Kidney (tissue), 14 donors: ENCODE measurements around the gene IFFO2. TPM values are rescaled to one million over a fixed set of nuclear protein-coding genes. Genes with fewer than 3 reads are reported as not detected.
A peak's percentile ranks its signal among the peaks of the same experiment; 100 is the strongest.

Source experiments
- DNase-seq, 5 donors: peaks; one replicate each; pipeline ENCODE4 v3.0.0-alpha.2; 2013 to 2020
- FAIRE-seq: peaks from 2 replicates; lab custom pipeline; 2012; peaks lifted over from hg19 to GRCh38; lab: Jason Lieb, UNC
- H3K27ac ChIP-seq, 2 donors: one replicate each; pipeline ENCODE4 v1.7.0; 2013; ENCODE audit warnings: low read depth in 2 of 2, low read length in 2 of 2, inconsistent platforms in 1 of 2
- H3K27me3 ChIP-seq: one replicate; pipeline ENCODE4 v1.7.1; 2013; ENCODE audit warnings: low read length, inconsistent platforms; ENCODE audit not compliant: control insufficient read depth, insufficient read depth
- H3K36me3 ChIP-seq, 3 donors: one replicate each; pipeline versions ENCODE4 v1.7.0 to v1.7.1; 2013; ENCODE audit warnings: low read length in 3 of 3, control low read depth in 1 of 3, inconsistent platforms in 1 of 3; ENCODE audit not compliant: insufficient read depth in 3 of 3, control insufficient read depth in 2 of 3
- H3K4me1 ChIP-seq, 3 donors: one replicate each; pipeline versions ENCODE4 v1.7.0 to v1.7.1; 2013; ENCODE audit warnings: low read length in 3 of 3, inconsistent platforms in 1 of 3, low read depth in 1 of 3; ENCODE audit not compliant: control insufficient read depth in 2 of 3, insufficient read depth in 2 of 3
- H3K4me3 ChIP-seq, 3 donors: one replicate each; pipeline versions ENCODE4 v1.7.0 to v1.8.1; 2013; ENCODE audit warnings: low read length in 3 of 3, control low read depth in 1 of 3, inconsistent platforms in 1 of 3
- H3K9ac ChIP-seq, 3 donors: one replicate each; pipeline versions ENCODE4 v1.7.0 to v1.7.1; 2013; ENCODE audit warnings: low read length in 3 of 3, control low read depth in 1 of 3, inconsistent platforms in 1 of 3
- H3K9me3 ChIP-seq, 3 donors: one replicate each; pipeline versions ENCODE4 v1.7.0 to v1.7.1; 2013; ENCODE audit warnings: low read length in 3 of 3, control low read depth in 1 of 3, inconsistent platforms in 1 of 3; ENCODE audit not compliant: control insufficient read depth in 2 of 3, insufficient read depth in 1 of 3
- intact Hi-C: fragments of 100-400 bp; cut with DNase I; formaldehyde crosslinking; loops from one replicate; pipeline ENCODE4 v1.11.1; 2022
- polyA plus RNA-seq: library from polyadenylated mRNA; stranded (reverse); fragments of 350-450 nt; fragmentation: Illumina TruSeq; extraction: RNeasy Lipid Tissue Mini Kit (QIAGEN cat#74804); gene quantifications from one replicate; pipeline ENCODE4 v1.2.3, GENCODE V29; 2014; ENCODE audit warnings: low read depth, low replicate concordance; ENCODE audit not compliant: insufficient read depth
- total RNA-seq: library from RNA; stranded (reverse); fragmentation: NEBNext Ultra II Directional; extraction: Animal tissue kit (Norgen Biotek cat#: 25700); gene quantifications from one replicate; pipeline ENCODE4 v1.2.1, GENCODE V29; 2021
- TF ChIP-seq, protein P1 (sequence below): IDR thresholded peaks from 3 replicates; pipeline ENCODE4 v1.5.1; 2012; ENCODE audit warnings: mild to moderate bottlenecking, moderate library complexity, borderline replicate concordance; ENCODE audit not compliant: insufficient read depth; ENCODE audit errors: extremely low read depth
- donor health status: control.
- donor health status: control.
- donor health status: control.
- donor health status: control.
- donor health status: control.
- donor health status: DM: yes; HTN: yes; CAD: no.
- donor health status: Normal renal cell carcinoma (clear cell type).

IFFO2 gene
- total and polyA plus RNA-seq, 2 donors from 2014 or later = 7.5 to 23.1 TPM

DNA sequence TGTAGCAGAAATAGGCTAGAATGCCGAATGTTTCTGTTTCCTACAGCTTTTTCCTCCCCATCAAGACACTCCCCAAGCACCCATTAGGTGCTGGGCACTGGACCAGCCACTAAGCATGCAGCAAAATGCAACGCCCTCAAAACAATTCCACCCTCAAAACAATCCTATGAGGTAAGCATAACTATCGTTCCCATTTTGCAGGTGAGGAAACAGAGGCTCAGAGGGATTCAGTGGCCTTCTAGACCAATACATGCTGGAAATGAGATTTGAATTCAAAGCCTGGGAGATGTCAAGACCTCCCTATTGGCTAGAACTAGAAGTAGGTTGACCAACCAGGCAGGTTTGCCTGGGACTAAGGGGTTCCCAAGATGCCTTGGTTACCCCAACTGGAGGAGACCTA lies 43.9 kb downstream of the IFFO2 start:
- Histone ChIP-seq H3K27ac (peak overlapping the region in 1 of 2 donors; percentile 24), H3K4me1 (peaks cover 0 to 12% (median 9%) of the 10 kb centered on the region in 3 donors), H3K9ac (peak overlapping the region in 1 of 3 donors; percentile 56), H3K4me3 (no peak overlapping the region), H3K36me3 (peaks cover 9 to 29% (median 23%) of the 10 kb centered on the region in 3 donors), H3K9me3 (no peaks in the 10 kb centered on the region), H3K27me3 (no peaks in the 10 kb centered on the region)
- FAIRE-seq (no peak), DNase-seq (no peak)
- intact Hi-C loops = loop anchor here (10.0 kb wide), 1 partner anchor 182 kb away; no protein-coding TSS in a partner anchor
- TF ChIP-seq, protein P1, sequence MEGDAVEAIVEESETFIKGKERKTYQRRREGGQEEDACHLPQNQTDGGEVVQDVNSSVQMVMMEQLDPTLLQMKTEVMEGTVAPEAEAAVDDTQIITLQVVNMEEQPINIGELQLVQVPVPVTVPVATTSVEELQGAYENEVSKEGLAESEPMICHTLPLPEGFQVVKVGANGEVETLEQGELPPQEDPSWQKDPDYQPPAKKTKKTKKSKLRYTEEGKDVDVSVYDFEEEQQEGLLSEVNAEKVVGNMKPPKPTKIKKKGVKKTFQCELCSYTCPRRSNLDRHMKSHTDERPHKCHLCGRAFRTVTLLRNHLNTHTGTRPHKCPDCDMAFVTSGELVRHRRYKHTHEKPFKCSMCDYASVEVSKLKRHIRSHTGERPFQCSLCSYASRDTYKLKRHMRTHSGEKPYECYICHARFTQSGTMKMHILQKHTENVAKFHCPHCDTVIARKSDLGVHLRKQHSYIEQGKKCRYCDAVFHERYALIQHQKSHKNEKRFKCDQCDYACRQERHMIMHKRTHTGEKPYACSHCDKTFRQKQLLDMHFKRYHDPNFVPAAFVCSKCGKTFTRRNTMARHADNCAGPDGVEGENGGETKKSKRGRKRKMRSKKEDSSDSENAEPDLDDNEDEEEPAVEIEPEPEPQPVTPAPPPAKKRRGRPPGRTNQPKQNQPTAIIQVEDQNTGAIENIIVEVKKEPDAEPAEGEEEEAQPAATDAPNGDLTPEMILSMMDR = no peak

DNA sequence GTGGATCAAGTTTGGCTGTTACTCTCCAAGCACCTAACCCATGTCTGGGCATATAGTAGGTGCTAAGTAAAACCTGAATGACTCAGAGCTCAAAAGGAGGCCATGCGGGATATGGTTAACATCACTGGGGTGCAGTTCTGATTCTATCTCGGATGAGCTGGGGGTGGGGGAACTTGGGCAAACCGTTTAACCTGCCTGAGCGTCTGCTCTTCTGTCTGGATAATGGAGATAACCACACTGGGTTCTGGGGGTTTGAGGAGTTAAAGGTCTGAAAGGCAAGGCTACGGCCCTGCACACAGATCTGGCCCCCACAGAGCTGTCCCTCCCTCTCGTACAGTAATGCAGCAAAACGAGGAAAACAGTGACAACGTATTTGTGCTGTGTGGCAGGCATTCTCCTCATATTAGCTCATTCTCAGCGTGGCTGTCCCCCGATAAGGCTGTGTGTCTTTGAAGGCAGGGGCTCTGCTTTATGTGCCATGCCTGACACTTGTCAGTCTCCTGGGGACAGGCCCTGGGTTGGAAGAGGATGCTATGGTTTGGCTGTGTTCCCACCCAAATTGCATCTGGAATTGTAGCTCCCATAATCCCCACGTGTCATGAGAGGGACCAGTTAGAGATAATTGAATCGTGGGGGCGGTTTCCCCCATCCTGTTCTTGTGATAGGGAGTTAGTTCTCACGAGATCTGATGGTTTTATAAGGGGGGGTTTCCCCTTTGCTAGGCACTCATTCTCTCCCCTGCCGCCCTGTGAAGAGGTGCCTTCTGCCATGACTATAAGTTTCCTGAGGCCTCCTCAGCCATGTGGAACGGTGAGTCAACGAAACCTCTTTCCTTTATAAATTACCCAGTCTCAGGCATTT lies 47.3 kb downstream of the IFFO2 start:
- no peak overlapping the region for H3K27ac ChIP-seq

DNA sequence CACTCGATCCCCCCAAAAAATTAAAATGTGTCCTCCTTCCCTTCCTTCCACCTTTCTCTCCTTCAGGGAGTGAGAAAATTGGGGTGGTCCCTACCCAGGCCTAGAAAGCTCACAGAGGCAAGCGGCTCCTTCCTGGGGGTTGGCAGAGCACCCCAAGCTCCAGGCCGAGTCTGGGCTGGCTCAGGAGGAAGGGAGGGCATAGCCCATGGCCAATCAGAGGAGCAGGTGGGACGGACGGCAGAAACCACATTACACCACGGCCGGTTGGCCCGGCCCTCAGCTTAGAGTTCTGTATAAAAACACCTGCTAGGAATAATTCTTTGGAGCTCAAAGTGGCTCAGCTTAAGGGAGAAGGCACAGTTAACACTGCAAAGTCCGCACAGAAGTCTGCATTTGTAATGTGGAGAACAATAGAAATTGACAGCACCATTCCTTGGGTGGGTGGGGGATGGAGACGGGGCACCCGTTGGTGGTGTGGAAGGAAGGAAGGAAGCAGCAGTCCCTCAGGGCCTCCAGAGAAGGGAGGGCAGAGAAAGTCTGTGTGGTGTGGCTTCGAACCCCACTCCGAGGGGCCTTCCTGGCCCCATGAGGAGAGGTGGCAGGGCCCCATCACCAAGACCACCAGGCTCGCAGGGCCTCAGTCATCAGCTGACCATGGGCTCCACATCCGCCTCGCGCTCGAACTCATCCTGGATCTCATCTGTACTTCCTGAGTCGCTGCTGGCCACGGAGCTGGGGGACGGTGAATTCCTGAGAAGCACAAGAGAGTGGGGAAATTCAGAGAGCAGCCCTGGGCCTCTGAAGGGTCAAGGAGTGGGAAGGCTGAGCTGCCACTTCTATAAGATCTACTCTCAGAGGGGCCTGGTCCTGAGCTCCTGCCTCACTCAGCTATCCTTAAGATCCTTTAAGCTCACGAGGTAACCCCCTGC lies 48.3 kb downstream of the IFFO2 start:
- Histone ChIP-seq H3K4me1 (peaks cover 3 to 10% (median 10%) of the 10 kb centered on the region in 3 donors), H3K4me3 (no peak overlapping the region), H3K27ac (peak overlapping the region; percentile 14 to 70), H3K9ac (no peak overlapping the region), H3K27me3 (no peaks in the 10 kb centered on the region), H3K36me3 (peaks cover 7 to 21% (median 17%) of the 10 kb centered on the region in 3 donors), H3K9me3 (no peaks in the 10 kb centered on the region)
- intact Hi-C loops = no loop called here
- DNase-seq (peak in 1 of 5 donors; percentile 28), FAIRE-seq (no peak)
- TF ChIP-seq, protein P1 = no peak

More for the DNA sequence above, 47.3 kb downstream of the IFFO2 start:
- FAIRE-seq (no peak), DNase-seq (no peak)
- intact Hi-C loops = no loop called here
- H3K9me3 ChIP-seq = no peaks in the 10 kb centered on the region
- peaks cover 7 to 21% (median 17%) of the 10 kb centered on the region in 3 donors for H3K36me3 ChIP-seq
- no peak overlapping the region for H3K9ac ChIP-seq
- no peaks in the 10 kb centered on the region for H3K27me3 ChIP-seq
- TF ChIP-seq, protein P1 = no peak
- no peak overlapping the region for H3K4me3 ChIP-seq
- peaks cover 0 to 9% (median 9%) of the 10 kb centered on the region in 3 donors for H3K4me1 ChIP-seq
